ENCODE results near the gene XXYLT1. TPM values are rescaled to one million over a fixed set of nuclear protein-coding genes. Genes with fewer than 3 reads are reported as not detected.

XXYLT1 gene
- total and polyA plus RNA-seq, 8 donors: 1.8 to 5.0 (median 2.6) TPM

DNA sequence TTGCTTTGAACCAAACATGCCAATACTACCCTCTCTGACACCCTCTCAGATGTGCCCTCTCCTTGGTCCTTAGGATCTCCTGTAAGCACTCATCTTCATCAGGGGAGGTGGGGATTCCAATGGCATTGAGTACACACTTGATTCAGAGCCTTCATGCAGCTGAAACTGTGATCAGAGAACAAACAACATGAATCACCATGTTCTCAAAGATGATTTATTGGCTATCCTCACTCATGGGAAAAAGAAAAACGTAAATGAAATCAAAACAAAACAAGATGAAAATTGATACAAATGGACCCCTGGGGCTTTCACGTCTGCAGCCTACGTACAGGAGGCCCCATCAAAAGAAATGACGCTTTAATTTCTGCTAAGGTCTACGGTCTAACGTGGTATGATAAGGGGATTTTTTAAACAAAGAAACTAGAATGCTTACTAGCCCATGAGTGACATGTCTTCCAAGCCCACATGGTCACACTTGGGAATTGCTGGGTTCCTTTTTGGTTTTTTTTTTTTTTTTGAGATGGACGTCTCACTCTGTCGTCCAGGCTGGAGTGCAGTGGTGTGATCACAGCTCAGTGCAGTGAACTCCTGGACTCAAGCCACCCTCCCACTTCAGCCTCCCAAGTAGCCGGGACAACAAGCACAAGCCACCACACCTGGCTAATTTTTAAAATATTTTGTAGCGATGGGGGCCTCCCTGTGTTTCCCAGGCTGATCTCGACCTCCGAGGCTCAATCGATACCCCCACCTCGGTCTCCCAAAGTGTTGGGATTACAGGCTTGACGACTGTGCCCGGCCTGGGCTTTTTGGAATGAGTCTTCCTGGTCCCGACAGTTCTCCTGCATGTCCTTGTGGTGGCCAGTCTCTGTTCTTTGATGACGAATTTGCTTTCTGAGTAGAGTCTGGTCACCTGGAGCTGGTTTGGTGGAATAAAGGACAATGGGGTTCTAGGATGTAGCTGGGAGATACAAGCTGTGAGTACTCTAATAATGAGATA, 202.6 kb downstream of the XXYLT1 start:
- intact Hi-C loops (cut with DNase I): no loop called here
- no peak for ATAC-seq
- no peaks in the 10 kb centered on the region for H3K36me3 ChIP-seq
- no peaks in the 10 kb centered on the region for H3K4me1 ChIP-seq
- TF ChIP-seq, protein P1, sequence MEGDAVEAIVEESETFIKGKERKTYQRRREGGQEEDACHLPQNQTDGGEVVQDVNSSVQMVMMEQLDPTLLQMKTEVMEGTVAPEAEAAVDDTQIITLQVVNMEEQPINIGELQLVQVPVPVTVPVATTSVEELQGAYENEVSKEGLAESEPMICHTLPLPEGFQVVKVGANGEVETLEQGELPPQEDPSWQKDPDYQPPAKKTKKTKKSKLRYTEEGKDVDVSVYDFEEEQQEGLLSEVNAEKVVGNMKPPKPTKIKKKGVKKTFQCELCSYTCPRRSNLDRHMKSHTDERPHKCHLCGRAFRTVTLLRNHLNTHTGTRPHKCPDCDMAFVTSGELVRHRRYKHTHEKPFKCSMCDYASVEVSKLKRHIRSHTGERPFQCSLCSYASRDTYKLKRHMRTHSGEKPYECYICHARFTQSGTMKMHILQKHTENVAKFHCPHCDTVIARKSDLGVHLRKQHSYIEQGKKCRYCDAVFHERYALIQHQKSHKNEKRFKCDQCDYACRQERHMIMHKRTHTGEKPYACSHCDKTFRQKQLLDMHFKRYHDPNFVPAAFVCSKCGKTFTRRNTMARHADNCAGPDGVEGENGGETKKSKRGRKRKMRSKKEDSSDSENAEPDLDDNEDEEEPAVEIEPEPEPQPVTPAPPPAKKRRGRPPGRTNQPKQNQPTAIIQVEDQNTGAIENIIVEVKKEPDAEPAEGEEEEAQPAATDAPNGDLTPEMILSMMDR (IDR thresholded peaks at IDR 0.05): no peak
- H3K27ac ChIP-seq: no peak overlapping the region
- no peak for DNase-seq
- no peaks in the 10 kb centered on the region for H3K27me3 ChIP-seq
- no peak for FAIRE-seq
- 90 to 91% methylated on average over 18 of the region's 18 CpGs for WGBS, 2 donors
- no peak overlapping the region for H3K4me3 ChIP-seq
- H3K9me3 ChIP-seq: no peaks in the 10 kb centered on the region

DNA sequence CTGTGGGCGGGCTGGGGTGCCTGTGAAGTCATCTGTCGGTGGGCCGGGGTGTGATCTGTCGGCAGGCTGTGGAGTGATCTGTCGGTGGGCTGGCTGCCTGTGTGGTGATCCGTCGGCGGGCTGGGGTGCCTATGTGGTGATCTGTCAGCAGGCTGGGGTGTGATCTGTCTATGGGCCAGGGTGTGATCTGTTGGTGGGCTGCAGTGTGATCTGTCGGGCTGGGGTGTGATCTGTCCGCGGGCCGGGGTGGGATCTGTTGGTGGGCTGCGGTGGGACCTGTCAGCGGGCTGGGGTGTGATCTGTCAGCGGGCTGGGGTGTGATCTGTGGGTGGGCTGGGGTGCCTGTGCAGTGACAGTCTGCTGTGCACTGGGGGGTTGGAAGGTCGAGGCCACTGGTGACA, 204.5 kb downstream of the XXYLT1 start:
- FAIRE-seq: no peak
- Histone ChIP-seq H3K9me3 (no peaks in the 10 kb centered on the region), H3K27ac (no peak overlapping the region), H3K4me1 (no peaks in the 10 kb centered on the region), H3K36me3 (no peaks in the 10 kb centered on the region), H3K27me3 (no peaks in the 10 kb centered on the region), H3K4me3 (no peak overlapping the region)
- intact Hi-C loops (cut with DNase I): no loop called here
- peak in 1 of 6 donors; percentile 35 for DNase-seq
- TF ChIP-seq, protein P1 (IDR thresholded peaks at IDR 0.05): no peak
- ATAC-seq: no peak
- WGBS, 2 donors: 95 to 99% methylated on average over 16 of the region's 16 CpGs

DNA sequence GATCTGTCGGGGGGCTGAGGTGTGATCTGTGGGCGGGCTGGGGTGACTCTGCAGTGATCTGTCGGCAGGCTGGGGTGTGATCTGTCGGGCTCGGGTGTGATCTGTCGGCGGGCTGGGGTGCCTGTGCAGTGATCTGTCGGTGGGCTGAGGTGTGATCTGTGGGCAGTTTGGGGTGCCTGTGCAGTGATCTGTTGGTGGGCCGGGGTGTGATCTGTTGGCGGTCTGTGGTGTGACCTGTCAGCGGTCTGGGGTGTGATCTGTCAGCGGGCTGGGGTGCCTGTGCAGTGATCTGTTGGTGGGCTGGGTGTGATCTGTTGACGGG, 205.1 kb downstream of the XXYLT1 start:
- TF ChIP-seq, protein P1 (IDR thresholded peaks at IDR 0.05): no peak
- no peak for FAIRE-seq
- Histone ChIP-seq H3K4me1 (no peaks in the 10 kb centered on the region), H3K27me3 (no peaks in the 10 kb centered on the region), H3K9me3 (no peaks in the 10 kb centered on the region), H3K36me3 (no peaks in the 10 kb centered on the region), H3K27ac (no peak overlapping the region), H3K4me3 (no peak overlapping the region)
- ATAC-seq: no peak
- peak in 1 of 6 donors; percentile 34 for DNase-seq
- WGBS, 2 donors: 95 to 96% methylated on average over 13 of the region's 13 CpGs
- intact Hi-C loops (cut with DNase I): no loop called here

DNA sequence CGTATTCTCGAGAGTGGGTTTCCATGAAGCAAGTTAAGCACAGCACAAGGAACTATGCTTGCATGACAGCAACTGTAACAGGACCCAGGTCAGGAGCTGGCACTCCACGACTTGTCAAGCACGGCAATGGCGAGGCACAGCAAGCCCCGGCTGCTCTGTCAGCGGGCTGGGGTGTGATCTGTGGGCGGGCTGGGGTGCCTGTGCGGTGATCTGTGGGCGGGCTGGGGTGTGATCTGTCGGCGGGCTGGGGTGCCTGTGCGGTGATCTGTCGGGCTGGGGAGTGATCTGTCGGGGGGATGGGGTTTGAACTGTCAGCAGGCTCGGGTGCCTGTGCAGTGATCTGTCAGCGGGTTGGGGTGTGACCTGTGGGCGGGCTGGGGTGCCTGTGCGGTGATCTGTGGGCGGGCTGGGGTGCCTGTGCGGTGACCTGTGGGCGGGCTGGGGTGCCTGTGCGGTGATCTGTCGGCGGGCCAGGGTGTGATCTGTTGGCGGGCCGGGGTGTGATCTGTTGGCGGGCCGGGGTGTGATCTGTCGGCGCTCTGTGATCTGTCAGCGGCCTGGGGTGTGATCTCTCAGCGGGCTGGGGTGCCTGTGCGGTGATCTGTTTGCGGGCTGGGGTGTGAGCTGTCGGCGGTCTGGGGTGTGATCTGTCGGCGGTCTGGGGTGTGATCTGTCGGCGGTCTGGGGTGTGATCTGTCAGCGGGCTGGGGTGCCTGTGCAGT, 205.7 kb downstream of the XXYLT1 start:
- 97 to 98% methylated on average over 40 to 42 of the region's 42 CpGs for WGBS, 2 donors
- FAIRE-seq: no peak

More for the DNA sequence above, 205.7 kb downstream of the XXYLT1 start:
- H3K36me3 ChIP-seq: no peaks in the 10 kb centered on the region
- TF ChIP-seq, protein P1 (IDR thresholded peaks at IDR 0.05): no peak
- no peaks in the 10 kb centered on the region for H3K27me3 ChIP-seq
- intact Hi-C loops (cut with DNase I): no loop called here
- no peaks in the 10 kb centered on the region for H3K9me3 ChIP-seq
- ATAC-seq (no peak), DNase-seq (peak in 1 of 6 donors; percentile 37)
- H3K27ac ChIP-seq: no peak overlapping the region
- H3K4me3 ChIP-seq: no peak overlapping the region
- no peaks in the 10 kb centered on the region for H3K4me1 ChIP-seq

Measured in pancreas (tissue), 10 donors.